NCI-H524 treated with DMSO at 0.1 percent for 48 hours (cell line): Measurements from ENCODE around the gene ARID5B.

Source experiments
- DNase-seq: peaks from one replicate; lab custom pipeline; 2025; lab: John Stamatoyannopoulos, UW

Gene ARID5B

GRCh38 chr10:61937631-61938351, 36.3 kb downstream of the ARID5B start:
- no peak for DNase-seq

GRCh38 chr10:61939902-61940301, 38.4 kb downstream of the ARID5B start:
- DNase-seq = no peak

GRCh38 chr10:61941202-61941681, 39.7 kb downstream of the ARID5B start:
- DNase-seq = no peak

DNA sequence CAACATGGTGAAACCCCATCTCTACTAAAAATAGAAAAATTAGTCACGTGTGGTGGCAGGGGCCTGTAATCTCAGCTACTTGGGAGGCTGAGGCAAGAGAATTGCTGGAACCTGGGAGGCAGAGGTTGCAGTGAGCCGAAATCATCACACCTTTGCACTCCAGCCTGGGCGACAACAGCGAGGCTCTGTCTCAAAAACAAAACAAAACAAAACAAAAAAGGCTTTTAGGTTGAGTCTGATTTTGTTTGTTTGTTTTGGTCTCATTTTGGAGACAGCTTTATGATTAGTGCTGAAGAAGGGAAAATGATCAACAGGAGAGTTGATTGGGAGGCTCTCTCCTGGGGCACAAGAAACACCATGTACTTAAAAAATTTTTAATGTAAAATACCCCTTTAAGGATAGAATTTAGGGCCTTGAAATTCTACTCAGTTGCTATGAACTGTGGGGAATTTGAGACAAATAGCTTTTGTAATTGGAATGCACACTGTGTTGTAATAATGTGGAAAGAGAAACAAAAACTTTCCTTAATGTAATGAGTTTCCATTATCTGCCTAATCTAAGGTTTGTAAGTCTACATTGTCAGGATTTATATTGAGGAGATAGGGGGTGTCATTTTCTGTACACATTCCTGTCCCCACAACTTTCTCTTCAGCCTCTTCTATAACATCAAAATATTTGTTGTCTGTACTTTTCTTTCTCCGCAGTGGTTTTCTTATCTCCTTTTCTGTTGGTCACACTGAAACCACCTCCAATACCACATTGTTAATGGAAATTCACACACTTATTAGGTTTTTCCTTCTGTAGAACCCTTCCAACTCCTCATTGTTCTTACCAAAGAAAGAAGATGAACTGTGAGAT, 41.3 kb downstream of the ARID5B start:
- no peak for DNase-seq

GRCh38 chr10:61943674-61944378, 42.3 kb downstream of the ARID5B start:
- no peak for DNase-seq

DNA sequence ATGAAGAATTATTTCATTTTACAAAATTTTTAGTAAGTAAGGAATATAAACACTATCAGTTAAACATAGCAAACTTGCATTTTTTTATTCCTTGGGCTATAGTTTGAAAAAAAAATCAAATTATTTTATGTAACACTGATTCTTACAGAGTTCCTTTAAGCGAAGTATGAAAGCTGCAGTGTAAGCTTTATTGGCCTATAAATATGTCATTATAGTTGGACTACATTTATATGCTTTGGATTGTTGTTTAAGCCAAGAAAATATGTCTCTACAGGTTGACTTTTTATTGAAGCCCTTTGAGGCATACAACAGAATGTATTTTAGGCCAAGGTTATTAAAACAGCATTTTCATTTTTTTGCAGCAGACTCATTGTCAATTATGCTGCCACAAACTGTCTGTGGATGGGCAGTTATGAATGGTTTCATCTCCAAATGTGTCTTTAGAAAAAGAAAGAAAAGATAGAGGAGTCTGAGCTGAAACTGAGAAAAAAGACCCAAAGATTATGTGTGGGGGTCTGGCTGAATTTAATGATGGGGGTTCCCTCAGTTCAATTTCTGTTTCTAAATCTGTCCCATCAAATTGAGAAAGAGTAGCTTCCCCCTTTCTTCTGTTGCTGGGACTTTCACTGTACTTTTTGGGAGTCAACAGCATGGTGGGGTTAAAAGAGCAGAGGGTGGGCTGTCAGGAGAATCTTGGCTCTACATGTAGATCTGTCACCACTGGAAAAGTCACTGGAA, 43.1 kb downstream of the ARID5B start:
- DNase-seq = no peak

DNA sequence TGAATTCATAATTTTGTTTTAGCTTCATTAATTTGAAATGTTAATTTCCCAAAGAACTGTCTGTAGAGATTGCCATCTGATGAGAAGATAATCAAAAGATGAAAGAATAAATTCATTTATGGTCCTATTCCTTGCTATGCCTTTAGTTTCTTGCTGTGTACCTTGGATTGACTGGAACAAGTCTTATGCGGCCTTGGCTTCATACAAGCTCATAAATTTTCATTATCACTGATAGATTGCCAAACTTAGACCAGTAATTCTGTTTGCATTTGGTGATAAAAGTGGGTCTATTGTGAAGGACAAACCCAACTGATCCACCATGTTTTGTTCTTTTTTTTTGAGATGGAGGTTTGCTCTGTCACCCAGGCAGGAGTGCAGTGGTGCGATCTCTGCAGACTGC, 48.2 kb downstream of the ARID5B start:
- no peak for DNase-seq

DNA sequence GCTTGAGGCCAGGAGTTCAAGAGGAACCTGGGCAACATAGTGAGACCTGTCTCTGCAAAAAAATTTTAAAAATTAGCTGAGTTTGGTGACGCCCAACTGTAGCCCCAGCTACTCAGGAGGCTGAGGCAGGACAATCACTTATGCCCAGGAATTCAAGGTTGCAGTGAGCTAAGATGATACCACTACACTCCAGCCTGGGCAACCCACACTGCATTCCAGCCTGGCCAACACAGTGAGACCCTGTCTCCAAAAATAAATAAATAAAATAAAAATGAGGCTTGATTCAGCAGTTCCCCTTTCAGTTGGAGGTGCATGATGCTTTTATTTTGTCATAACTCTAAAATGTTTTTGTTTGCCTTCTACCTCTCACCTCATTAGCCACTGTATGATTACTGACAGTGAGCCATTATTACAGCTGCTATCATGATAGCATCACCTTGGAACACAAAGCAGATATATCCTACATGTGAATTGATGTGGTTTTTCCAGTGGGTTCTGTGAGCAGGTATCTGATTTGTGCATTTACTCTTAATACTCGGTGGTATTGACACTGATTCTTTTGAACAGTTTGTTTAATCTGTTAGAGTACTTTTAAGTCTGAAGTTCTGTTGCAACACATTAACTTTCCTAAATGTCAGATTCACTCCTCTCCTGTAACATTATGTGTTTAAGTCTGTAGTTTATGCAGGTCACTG, 49.1 kb downstream of the ARID5B start:
- DNase-seq = no peak

- DNase-seq = no peak
Observed at GRCh38 chr10:61951144-61951483, 49.6 kb downstream of the ARID5B start.

DNA sequence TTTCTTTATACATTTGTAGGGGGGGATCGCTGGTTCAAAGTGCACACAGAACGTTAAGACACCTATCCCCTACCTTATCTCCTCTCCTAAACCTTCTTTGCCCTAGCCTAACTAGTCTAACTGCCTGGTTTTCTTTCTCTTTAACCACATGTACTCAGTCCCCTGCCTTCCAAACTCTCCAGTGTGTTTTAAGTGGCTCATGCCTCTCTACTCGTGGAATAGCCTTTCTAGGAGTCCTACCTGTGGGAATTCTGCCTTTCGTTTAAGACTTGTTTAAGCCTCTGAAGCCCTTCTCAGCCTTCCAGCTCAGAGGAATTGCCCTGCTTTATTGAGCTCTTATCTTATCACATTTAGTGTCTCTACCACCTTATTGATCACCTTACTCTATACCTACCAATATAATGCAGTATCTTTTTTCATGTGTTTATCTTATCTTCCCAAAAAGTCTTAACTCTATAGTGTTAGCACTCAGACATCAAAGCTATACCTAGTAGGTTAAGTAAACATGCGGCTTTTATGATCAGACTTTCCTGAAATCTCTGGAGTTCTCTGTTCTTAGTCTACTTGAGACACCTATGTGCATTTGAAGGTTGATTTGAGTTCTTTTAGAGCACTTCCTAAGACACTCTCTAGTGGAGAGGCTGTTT, 50.7 kb downstream of the ARID5B start:
- DNase-seq = no peak

GRCh38 chr10:61953183-61953582, 51.7 kb downstream of the ARID5B start:
- DNase-seq = no peak

- no peak for DNase-seq
Observed at GRCh38 chr10:61957806-61958205, 56.3 kb downstream of the ARID5B start.

- DNase-seq = no peak
Observed at GRCh38 chr10:61958311-61958710, 56.8 kb downstream of the ARID5B start.

GRCh38 chr10:61958805-61959204, 57.3 kb downstream of the ARID5B start:
- DNase-seq = no peak

DNA sequence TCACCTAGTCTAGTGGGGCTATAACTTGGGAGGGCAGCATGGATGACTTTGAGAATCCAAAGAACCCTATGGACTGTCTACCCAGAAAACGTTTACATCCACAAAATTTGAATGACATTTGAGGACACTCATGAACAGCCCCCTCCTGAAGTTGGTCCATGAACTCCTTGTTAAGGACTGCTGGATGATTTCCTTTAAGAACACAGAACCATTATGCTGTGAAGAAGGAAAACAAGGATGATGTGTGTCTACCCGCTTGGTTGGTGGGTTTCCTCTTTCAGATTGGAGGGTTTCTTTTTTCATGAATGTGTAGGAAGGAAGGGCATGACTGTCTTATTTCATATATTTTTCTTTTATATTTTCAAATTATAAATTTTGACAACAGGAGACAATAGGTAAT, 58.3 kb downstream of the ARID5B start:
- no peak for DNase-seq

DNA sequence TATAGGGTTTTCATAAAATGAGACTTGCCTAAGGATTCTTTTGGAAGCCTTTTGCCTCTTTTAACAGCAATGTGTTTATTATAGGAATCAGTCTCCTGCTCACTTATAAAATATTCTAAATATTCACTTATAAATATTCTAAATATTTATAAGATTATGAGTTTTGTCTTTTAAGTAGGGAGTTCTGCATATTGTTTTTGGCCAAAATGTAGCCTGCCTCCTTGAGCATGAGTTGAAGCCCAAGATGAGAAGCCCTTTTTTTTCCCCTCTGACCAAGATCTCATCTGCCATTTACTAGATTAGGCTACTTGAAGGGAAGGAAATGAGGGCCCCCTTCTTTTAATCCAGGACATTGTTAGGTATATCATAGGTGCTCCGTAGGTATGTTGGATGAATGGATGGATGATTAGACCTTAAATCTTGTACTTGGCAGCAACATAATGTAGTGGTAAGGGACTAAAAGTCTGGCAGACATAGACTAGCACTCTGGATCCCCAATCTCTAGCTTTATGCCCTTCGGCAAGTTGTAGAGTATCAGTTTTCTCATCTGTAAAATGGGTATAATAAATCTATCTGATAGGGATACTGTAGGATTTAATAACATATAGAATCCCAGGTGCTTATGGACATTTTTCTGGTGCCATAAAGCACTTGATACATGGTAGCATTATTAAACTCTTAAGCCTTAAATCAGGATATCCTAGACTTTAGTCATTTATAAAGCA, 59.1 kb downstream of the ARID5B start:
- DNase-seq = no peak

DNA sequence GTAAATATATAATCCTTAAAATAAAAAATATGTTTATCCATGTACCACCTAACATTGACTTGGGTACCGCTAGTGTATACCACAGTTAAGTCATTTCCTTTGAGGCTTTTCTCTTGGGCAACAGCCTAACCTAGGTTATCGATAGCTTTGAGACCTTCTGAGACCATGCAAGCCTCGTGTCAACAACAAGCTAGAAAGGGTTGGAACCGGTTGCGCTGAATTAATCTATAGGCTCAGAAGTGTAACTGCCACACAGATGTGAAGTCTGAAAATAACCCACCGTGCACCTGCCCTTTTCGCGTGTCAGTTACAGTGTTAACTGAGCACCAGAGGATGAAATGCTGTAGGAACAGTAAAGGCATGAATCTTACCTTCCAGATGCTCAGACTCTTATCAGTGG, 59.8 kb downstream of the ARID5B start:
- DNase-seq = no peak

DNA sequence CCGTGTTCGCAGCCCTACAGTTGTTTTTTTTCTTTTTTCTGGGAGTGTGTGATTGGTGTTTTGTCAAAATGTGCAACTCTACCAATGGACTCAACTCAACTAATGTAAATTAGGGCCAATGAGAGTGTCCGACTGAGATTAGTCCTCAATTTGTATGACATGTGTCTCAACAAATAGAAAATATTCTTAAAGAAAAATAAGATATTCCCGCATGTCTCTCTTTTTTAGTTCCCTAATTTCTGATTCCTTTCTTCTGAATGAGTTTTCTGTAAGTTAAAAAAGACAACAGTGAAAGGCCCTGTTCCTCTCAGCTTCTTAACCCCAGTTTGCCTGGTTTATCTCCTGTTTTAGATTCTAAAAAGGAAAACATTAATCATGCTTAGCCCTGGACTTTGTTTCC, 61.5 kb downstream of the ARID5B start:
- no peak for DNase-seq

DNA sequence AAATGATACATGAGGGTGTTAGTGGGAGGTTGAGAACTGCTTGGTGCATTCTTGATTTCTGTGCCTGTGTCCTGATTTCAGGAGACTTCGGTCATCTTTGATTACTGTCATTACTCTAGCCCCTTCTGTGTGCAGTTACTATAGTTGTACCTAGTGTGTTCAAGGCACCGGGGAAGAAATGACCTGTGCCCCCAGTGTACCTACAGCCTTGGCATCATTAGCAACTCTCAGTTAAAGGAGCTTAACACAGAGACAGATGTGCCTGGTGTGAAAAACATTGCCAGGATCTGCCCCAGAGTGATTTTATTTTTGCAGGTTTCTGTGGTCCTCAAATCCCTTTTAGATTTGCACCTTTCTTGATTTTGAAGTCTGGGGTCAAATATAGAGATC, 62.2 kb downstream of the ARID5B start:
- no peak for DNase-seq

DNA sequence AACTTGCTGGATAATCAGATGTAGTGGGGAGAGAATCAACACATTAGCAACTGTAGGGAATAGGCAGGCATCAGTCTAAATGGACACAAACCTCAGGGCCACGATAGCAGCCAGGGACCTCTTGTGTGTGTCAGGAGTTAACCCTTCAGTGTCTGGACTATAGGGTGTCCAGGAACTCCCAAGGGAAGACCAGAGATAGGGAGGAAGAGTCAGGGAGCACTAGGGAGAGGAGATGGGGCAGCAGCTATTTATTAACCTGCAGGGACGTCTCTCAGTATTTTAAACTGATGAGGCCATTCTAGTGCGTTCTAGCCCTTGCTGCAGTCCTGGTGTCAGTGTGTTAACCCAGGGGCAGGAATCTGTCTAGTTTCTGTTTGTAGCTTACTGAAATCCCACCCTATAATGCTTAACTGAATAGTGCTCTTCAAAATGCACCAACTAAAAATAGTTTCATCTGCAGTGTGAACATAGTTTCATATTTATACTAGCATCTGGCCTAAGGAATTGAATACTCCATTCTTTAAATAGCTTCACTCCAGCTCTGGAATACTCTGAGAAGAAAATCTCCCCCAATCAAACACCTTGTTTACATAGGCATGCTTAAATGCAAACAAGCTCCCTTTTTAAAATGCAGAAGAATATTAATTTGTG, 62.7 kb downstream of the ARID5B start:
- no peak for DNase-seq
